ENCODE results near the gene BMPR1B.

DNA sequence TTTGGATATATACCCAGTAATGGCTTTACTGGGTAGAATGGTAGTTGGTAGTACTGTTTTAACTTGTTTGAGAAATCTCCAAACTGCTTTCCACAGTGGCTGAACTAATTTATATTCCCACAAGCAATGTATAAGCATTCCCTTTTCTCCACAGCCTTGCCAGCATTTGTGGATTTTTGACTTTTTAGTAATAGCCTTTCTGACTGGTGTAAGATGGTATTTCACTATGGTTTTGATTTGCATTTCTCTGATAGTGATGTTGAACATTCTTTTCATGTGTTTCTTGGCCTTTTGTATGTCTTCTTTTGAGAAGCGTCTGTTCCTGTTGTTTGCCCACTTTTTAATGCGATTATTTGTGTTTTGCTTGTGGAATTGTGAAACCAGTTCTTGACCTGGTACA is 290.5 kb downstream of the BMPR1B start:
- TF ChIP-seq, protein P1, sequence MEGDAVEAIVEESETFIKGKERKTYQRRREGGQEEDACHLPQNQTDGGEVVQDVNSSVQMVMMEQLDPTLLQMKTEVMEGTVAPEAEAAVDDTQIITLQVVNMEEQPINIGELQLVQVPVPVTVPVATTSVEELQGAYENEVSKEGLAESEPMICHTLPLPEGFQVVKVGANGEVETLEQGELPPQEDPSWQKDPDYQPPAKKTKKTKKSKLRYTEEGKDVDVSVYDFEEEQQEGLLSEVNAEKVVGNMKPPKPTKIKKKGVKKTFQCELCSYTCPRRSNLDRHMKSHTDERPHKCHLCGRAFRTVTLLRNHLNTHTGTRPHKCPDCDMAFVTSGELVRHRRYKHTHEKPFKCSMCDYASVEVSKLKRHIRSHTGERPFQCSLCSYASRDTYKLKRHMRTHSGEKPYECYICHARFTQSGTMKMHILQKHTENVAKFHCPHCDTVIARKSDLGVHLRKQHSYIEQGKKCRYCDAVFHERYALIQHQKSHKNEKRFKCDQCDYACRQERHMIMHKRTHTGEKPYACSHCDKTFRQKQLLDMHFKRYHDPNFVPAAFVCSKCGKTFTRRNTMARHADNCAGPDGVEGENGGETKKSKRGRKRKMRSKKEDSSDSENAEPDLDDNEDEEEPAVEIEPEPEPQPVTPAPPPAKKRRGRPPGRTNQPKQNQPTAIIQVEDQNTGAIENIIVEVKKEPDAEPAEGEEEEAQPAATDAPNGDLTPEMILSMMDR (IDR thresholded peaks at IDR 0.05), result no peak
- TF ChIP-seq POLR2A (IDR thresholded peaks at IDR 0.05), result no peak
- TF ChIP-seq EP300 (IDR thresholded peaks at IDR 0.05), result no peak

Measured in ovary (tissue), 3 donors.